ELR (cell line): ENCODE data around the gene RSU1.
A peak's percentile ranks its signal among the peaks of the same experiment; 100 is the strongest.

Experiments
- DNase-seq: peaks from one replicate; pipeline ENCODE4 v3.0.0-alpha.2; 2015; ENCODE audit warnings: low read depth

RSU1 gene

GRCh38 chr10:16822027-16822426 is 4.8 kb upstream of the RSU1 start:
- DNase-seq, result no peak

- no peak for DNase-seq
Measured at GRCh38 chr10:16820421-16820820, 3.2 kb upstream of the RSU1 start.

- no peak for DNase-seq
Measured at GRCh38 chr10:16820018-16820417, 2.8 kb upstream of the RSU1 start.

- no peak for DNase-seq
Measured at GRCh38 chr10:16819436-16819835, 2.2 kb upstream of the RSU1 start.

- no peak for DNase-seq
Measured at GRCh38 chr10:16819026-16819425, 1.8 kb upstream of the RSU1 start.

GRCh38 chr10:16816830-16817124 is 447 bp downstream of the RSU1 start:
- DNase-seq, result peak; percentile 51

- peak; percentile 4 for DNase-seq
Measured at GRCh38 chr10:16816171-16816570, 1.1 kb downstream of the RSU1 start.

GRCh38 chr10:16814012-16814411 is 3.2 kb downstream of the RSU1 start:
- DNase-seq, result no peak

GRCh38 chr10:16812676-16813075 is 4.5 kb downstream of the RSU1 start:
- DNase-seq, result no peak

- DNase-seq, result no peak
Measured at GRCh38 chr10:16811765-16812164, 5.5 kb downstream of the RSU1 start.

GRCh38 chr10:16811292-16811691 is 5.9 kb downstream of the RSU1 start:
- DNase-seq, result no peak

- peak; percentile 49 for DNase-seq
Measured at GRCh38 chr10:16809074-16809718, 8.0 kb downstream of the RSU1 start.

GRCh38 chr10:16804123-16804522 is 13.1 kb downstream of the RSU1 start:
- DNase-seq, result no peak

GRCh38 chr10:16803464-16803863 is 13.8 kb downstream of the RSU1 start:
- no peak for DNase-seq

GRCh38 chr10:16799621-16800020 is 17.6 kb downstream of the RSU1 start:
- no peak for DNase-seq

GRCh38 chr10:16798571-16798970 is 18.7 kb downstream of the RSU1 start:
- DNase-seq, result no peak

GRCh38 chr10:16795410-16796073 is 21.7 kb downstream of the RSU1 start:
- no peak for DNase-seq

GRCh38 chr10:16794005-16794404 is 23.2 kb downstream of the RSU1 start:
- no peak for DNase-seq

- DNase-seq, result no peak
Measured at GRCh38 chr10:16792675-16793074, 24.5 kb downstream of the RSU1 start.

GRCh38 chr10:16789765-16790164 is 27.5 kb downstream of the RSU1 start:
- DNase-seq, result no peak

- DNase-seq, result no peak
Measured at GRCh38 chr10:16789261-16789660, 28.0 kb downstream of the RSU1 start.

GRCh38 chr10:16788778-16789177 is 28.4 kb downstream of the RSU1 start:
- no peak for DNase-seq

GRCh38 chr10:16788125-16788524 is 29.1 kb downstream of the RSU1 start:
- no peak for DNase-seq

- DNase-seq, result no peak
Measured at GRCh38 chr10:16787361-16787791, 29.8 kb downstream of the RSU1 start.
